KOPT-K1 (cell line): ENCODE results near the gene ZNF576.
"Not testable (repeated sequence)": the region's sequence is repeated elsewhere in the genome, so short reads cannot be mapped to it uniquely, and the experiment has no call there.

Experiments used
- H3K27ac ChIP-seq: fragments of 200-600 bp; sonication (generic); 2 replicates; pipeline ENCODE4 v1.5.1; 2016; ENCODE audit warnings: antibody characterized with exemption, mild to moderate bottlenecking, low read depth, low read length; ENCODE audit not compliant: poor library complexity, severe bottlenecking
- H3K36me3 ChIP-seq: fragments of 200-600 bp; sonication (generic); 2 replicates; pipeline ENCODE4 v1.5.1; 2017; ENCODE audit warnings: antibody characterized with exemption, mild to moderate bottlenecking, low read length, moderate library complexity; ENCODE audit not compliant: insufficient read depth
- H3K9me3 ChIP-seq: fragments of 200-600 bp; sonication (generic); 2 replicates; pipeline ENCODE4 v1.5.1; 2017; ENCODE audit warnings: antibody characterized with exemption, low read length, mild to moderate bottlenecking; ENCODE audit not compliant: insufficient read depth, poor library complexity, severe bottlenecking

Gene ZNF576

GRCh38 chr19:43563816-43564457, 32.5 kb upstream of the ZNF576 start:
- peak overlapping the region; percentile 84 for H3K27ac ChIP-seq
- peaks cover 24% of the 10 kb centered on the region for H3K36me3 ChIP-seq
- no peaks in the 10 kb centered on the region for H3K9me3 ChIP-seq

GRCh38 chr19:43564800-43565199, 31.6 kb upstream of the ZNF576 start:
- H3K9me3 ChIP-seq: no peaks in the 10 kb centered on the region
- peak overlapping the region; percentile 30 for H3K27ac ChIP-seq
- H3K36me3 ChIP-seq: peaks cover 19% of the 10 kb centered on the region

- Histone ChIP-seq H3K36me3 (0 out of 2 replicates have a peak, but pooled peaks cover 13% of the 10 kb centered on the region), H3K9me3 (no peaks in the 10 kb centered on the region), H3K27ac (no peak overlapping the region)
Measured at GRCh38 chr19:43569657-43570056, 26.7 kb upstream of the ZNF576 start.

DNA sequence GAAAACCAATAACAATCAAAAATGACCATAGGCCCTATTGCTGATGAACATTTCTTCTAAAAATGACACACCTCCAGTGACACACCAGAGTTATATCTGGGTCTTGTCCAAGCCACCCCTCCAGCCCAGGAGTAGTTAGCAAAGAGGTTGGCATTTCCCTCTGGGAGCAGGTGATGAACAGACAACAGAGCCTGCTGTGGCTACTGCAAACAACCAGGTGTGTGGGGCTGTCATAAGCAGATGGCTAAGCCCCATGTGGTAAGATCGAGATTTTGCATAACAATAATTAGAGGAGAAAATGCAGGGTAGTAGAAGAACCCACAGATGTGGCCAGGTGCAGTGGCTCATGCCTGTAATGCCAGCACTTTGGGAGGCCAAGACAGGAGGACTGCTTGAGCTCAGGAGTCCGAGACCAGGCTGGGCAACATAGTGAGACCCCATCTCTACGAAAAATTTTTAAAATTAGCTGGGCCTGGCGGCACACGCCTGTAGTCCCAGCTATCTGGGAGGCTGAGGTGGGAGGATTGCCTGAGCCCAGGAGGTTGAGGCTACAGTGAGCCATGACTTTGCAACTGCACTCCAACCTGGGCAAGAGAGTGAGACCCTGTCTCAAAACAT, 26.1 kb upstream of the ZNF576 start:
- H3K36me3 ChIP-seq: 0 out of 2 replicates have a peak, but pooled peaks cover 13% of the 10 kb centered on the region
- H3K27ac ChIP-seq: no peak overlapping the region
- H3K9me3 ChIP-seq: no peaks in the 10 kb centered on the region

- Histone ChIP-seq H3K27ac (no peak overlapping the region), H3K36me3 (0 out of 2 replicates have a peak, but pooled peaks cover 13% of the 10 kb centered on the region), H3K9me3 (no peaks in the 10 kb centered on the region)
Measured at GRCh38 chr19:43572171-43572588, 24.2 kb upstream of the ZNF576 start.

DNA sequence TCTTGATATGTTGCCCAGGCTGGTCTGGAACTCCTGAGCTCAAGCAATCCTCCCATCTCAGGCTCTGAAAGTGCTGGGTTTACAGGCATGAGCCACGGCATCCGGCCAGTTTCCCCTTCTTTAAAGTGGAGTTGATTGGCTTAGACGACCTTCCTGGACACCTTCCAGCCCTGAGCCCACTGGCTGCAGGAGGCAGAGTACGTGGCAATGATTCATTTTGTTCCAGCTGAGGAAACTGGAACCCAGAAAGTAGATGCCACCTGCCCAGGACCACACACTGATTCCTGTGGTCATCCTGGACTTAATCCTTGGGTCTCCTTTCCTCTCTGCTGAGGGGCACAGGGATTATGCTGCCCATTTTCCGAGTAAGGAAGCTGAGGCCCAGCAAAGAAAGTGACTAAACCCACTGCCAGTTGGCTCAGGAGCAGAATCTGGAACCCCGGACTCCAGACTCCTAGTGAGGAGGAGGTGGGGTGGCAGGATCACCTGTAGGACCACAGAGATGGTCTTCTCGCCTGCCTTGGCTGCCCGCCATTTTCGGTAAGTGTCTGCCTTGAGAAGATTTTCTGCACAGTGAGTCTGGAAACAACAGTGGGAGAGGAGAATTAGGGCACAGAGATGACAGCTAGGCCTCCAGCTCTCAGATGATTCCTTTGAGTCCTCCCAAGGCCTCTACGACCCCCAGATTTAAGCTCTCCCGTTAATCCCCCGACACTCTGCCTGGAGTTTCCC, 21.8 kb upstream of the ZNF576 start:
- peak overlapping the region; percentile 75 for H3K27ac ChIP-seq
- H3K36me3 ChIP-seq: 0 out of 2 replicates have a peak, but pooled peaks cover 13% of the 10 kb centered on the region
- no peaks in the 10 kb centered on the region for H3K9me3 ChIP-seq

DNA sequence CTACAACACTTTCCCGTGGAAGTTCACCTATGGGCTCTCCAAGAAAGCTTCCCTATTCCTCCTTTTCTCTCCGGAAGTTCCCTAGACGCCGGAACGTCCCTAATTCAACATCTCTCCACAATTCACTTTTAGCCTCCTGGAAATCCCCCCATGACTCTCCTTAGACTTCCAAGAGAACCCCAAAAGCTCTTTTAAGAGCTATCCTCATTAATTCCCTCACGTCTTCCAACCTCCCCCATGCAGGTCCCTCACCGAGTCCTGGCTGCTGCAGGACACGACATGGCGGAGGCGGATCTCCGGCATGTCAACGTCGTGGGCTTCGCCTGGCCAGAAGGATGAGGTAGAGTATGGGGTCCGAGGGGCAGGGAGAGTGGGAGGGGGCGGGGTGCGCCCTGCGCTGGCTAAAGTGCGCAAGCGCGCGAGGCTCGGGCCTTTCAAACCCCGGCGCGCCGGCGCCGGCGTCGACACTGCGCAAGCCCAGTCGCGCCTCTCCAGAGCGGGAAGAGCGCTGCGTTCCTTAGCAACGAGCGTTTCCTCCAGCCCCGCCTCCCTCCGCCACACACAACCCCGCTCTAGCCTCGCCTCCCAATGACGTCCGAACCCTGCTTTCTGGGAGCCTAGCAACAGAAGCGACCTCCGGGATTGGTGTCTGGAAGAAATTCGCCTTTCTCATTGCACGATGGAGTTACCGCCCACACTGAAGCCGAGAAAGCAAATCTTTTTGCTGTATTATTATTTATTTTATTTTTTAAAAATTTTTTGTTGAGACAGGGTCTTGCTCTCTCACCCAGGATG, 21.0 kb upstream of the ZNF576 start, which contains the start of the genes PINLYP and XRCC1:
Gene PINLYP, plus strand, starts transcription at position 646 of the 795 bp plus-strand sequence. CDS start 1,391 bp downstream, outside the sequence.
Gene XRCC1, minus strand, starts transcription at position 372 of the 795 bp plus-strand sequence. Its CDS starts 69 bp downstream, at position 303.
- Histone ChIP-seq H3K36me3 (0 out of 2 replicates have a peak, but pooled peaks cover 13% of the 10 kb centered on the region), H3K9me3 (no peaks in the 10 kb centered on the region), H3K27ac (peak within 1 kb of the TSS; percentile 75)

DNA sequence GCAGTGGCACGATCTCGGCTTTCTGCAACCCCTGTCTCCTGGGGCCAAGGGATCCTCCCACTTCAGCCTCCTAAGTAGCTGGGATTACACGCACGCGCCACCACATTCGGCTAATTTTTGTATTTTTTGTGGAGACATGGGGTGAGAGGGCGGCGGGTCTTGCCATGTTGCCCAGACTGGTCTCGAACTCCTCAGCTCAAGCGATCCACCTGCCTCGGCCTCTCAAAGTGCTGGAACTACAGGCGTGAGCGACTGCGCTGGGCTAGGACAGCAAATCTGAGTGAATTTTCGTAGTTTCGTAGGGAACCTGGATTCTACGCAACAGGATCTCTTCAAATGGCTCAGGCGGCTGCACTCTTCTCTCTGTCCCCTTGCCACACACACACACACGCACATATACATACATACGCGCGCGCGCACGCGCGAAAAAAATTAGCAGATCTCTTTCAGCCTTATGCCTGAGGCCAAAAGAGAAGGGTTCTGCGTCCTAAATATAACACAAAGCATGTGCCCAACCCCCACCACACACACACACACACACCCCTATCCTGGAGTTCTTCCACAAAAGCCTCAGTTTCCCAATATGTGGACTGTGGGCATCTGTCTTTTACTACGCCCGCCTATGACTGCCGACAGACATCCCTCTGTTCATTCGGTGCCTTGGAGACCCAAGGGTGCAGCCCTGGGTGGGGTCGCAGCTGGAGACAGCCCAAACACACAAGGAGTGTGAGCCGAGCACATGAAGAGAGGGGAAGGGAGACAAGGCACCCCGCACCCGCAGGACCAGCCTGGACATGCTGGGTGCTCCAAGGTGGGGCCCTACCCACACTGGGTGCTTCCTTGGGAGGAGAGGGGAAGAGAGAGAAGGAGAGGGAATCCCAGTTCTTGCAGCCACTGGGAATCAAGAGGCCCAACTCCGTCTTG, 20.2 kb upstream of the ZNF576 start:
- peak overlapping the region; percentile 35 for H3K27ac ChIP-seq
- H3K9me3 ChIP-seq: no peaks in the 10 kb centered on the region
- H3K36me3 ChIP-seq: 0 out of 2 replicates have a peak, but pooled peaks cover 13% of the 10 kb centered on the region

GRCh38 chr19:43578787-43579186, 17.6 kb upstream of the ZNF576 start:
- Histone ChIP-seq H3K9me3 (no peaks in the 10 kb centered on the region), H3K36me3 (no peaks in the 10 kb centered on the region), H3K27ac (no peak overlapping the region)

- peak overlapping the region; percentile 98 for H3K27ac ChIP-seq
- no peaks in the 10 kb centered on the region for H3K9me3 ChIP-seq
- peaks cover 25% of the 10 kb centered on the region for H3K36me3 ChIP-seq
Measured at GRCh38 chr19:43581467-43581866, 14.9 kb upstream of the ZNF576 start.

DNA sequence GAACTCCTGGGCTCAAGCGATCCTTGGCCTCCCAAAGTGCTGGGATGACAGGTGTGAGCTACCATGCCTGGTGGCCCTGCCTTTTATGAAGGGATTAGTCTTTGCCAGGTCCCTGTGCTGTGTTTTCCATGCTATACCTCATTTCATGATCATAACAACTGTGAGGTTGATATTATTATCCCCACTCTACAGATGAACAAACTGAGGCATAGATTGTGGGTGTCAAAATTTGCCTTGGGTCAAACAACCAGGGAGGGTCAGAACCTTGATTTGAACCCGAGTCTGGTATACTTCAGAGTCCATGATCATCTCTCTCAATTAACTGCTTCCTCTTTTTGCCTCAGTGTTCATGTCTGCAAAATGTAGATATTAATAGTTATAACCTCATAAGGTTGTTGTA, 13.9 kb upstream of the ZNF576 start:
- Histone ChIP-seq H3K27ac (peak overlapping the region; percentile 98), H3K36me3 (peaks cover 32% of the 10 kb centered on the region), H3K9me3 (no peaks in the 10 kb centered on the region)

GRCh38 chr19:43584484-43584883, 11.9 kb upstream of the ZNF576 start:
- H3K27ac ChIP-seq: no peak overlapping the region
- H3K36me3 ChIP-seq: peaks cover 46% of the 10 kb centered on the region
- H3K9me3 ChIP-seq: no peaks in the 10 kb centered on the region

DNA sequence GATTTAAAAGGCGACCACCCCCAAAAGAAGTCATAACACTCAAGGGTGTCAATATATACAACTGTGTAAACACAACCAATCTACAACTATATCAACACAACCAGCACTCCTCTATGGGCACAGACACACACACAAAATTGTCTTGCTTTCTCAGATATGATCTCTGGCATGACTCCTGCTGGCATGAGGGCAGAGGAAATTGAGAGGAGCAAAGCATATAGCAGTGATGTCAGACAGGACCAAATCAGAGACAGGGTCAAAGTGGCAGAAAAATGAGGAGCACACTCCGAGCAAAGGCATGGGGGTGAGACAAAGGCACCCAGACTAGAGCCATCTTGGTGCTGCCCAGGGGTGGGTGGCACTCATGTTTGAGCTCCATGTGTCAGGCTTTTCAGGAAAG, 10.0 kb upstream of the ZNF576 start:
- Histone ChIP-seq H3K36me3 (peaks cover 61% of the 10 kb centered on the region), H3K9me3 (no peaks in the 10 kb centered on the region), H3K27ac (no peak overlapping the region)

DNA sequence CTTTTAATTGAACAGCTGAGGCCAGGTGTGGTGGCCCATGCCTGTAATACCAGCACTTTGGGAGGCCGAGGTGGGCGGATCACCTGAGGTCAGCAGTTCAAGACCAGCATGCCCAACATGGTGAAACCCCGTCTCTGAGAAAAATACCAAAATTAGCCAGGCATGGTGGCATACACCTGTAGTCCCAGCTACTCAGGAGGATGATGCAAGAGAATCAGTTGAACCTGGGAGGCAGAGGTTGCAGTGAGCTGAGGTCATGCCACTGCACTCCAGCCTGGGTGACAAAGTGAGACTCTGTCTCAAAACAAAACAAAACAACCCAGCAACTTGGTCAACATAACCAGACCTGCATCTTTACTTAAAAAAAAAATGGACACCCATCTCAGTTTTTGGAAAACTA, 9.4 kb upstream of the ZNF576 start:
- not testable (repeated sequence) for H3K27ac ChIP-seq, H3K9me3 ChIP-seq
- H3K36me3 ChIP-seq: peaks cover 67% of the 10 kb centered on the region
